Keratinocyte (primary cell): ENCODE results near the gene KRT38. TPM values are rescaled to one million over a fixed set of nuclear protein-coding genes. Genes with fewer than 3 reads are reported as not detected.

Experiments
- DNase-seq: peaks from one replicate; pipeline ENCODE4 v3.0.0-alpha.2; 2011; ENCODE audit warnings: low read depth, missing footprints, low spot score
- FAIRE-seq: peaks from 2 replicates; lab custom pipeline; 2011; peaks lifted over from hg19 to GRCh38; lab: Jason Lieb, UNC
- H2AFZ ChIP-seq: 2 replicates; pipeline ENCODE4 v1.6.0; 2012; ENCODE audit warnings: low read length, control low read depth, inconsistent platforms; ENCODE audit not compliant: control insufficient read depth
- H3K27ac ChIP-seq: 2 replicates; pipeline ENCODE4 v1.5.1; 2011; ENCODE audit warnings: low read length; ENCODE audit not compliant: control insufficient read depth, insufficient read depth
- H3K27me3 ChIP-seq: 3 replicates; pipeline ENCODE4 v1.6.0; 2011; ENCODE audit warnings: low read length; ENCODE audit not compliant: control insufficient read depth, insufficient read depth; ENCODE audit errors: extremely low read depth
- H3K36me3 ChIP-seq, 2 experiments: 2 replicates in 1 of 2; 3 replicates in 1 of 2; pipeline ENCODE4 v1.5.1; 2011; ENCODE audit warnings: low read length in 2 of 2, mild to moderate bottlenecking in 1 of 2; ENCODE audit not compliant: control insufficient read depth in 2 of 2, insufficient read depth in 2 of 2; ENCODE audit errors: extremely low read depth in 1 of 2
- H3K4me1 ChIP-seq: 3 replicates; pipeline ENCODE4 v1.5.1; 2011; ENCODE audit warnings: low read length; ENCODE audit not compliant: control insufficient read depth, insufficient read depth; ENCODE audit errors: extremely low read depth
- H3K4me2 ChIP-seq: 3 replicates; pipeline ENCODE4 v1.6.0; 2011; ENCODE audit warnings: low read depth, low read length; ENCODE audit not compliant: control insufficient read depth, insufficient read depth; ENCODE audit errors: extremely low read depth
- H3K4me3 ChIP-seq, 3 experiments: fragments of 200-600 bp in 1 of 3; sonication (generic) in 1 of 3; 2 replicates in 2 of 3; 3 replicates in 1 of 3; pipeline ENCODE4 v1.5.1; 2011 to 2016; ENCODE audit warnings: low read length in 3 of 3, mild to moderate bottlenecking in 3 of 3, control low read depth in 2 of 3, inconsistent platforms in 1 of 3, low read depth in 1 of 3, mixed read lengths in 1 of 3, mixed run types in 1 of 3, moderate library complexity in 1 of 3; ENCODE audit not compliant: control insufficient read depth in 2 of 3, insufficient read depth in 2 of 3; ENCODE audit errors: extremely low read depth in 1 of 3
- H3K79me2 ChIP-seq: 2 replicates; pipeline ENCODE4 v1.6.0; 2012; ENCODE audit warnings: low read length; ENCODE audit not compliant: control insufficient read depth, insufficient read depth
- H3K9ac ChIP-seq: 3 replicates; pipeline ENCODE4 v1.6.0; 2011; ENCODE audit warnings: low read length; ENCODE audit not compliant: control insufficient read depth, insufficient read depth; ENCODE audit errors: extremely low read depth
- H3K9me1 ChIP-seq: 3 replicates; pipeline ENCODE4 v1.6.0; 2011; ENCODE audit warnings: low read length; ENCODE audit not compliant: control insufficient read depth, insufficient read depth; ENCODE audit errors: extremely low read depth
- H3K9me3 ChIP-seq: 2 replicates; pipeline ENCODE4 v1.5.1; 2012; ENCODE audit warnings: low read depth, low read length; ENCODE audit not compliant: control insufficient read depth
- H4K20me1 ChIP-seq: 3 replicates; pipeline ENCODE4 v1.6.0; 2011; ENCODE audit warnings: low read length; ENCODE audit not compliant: control insufficient read depth, insufficient read depth; ENCODE audit errors: extremely low read depth
- CTCF ChIP-seq, 3 experiments: IDR thresholded peaks in 1 of 3; conservative IDR thresholded peaks in 1 of 3; optimal IDR thresholded peaks in 1 of 3; 2 replicates in 2 of 3; 3 replicates in 1 of 3; pipeline versions ENCODE3 to v1.5.1; 2011; ENCODE audit warnings: low read length in 3 of 3, mild to moderate bottlenecking in 3 of 3, moderate library complexity in 2 of 3, control low read depth in 1 of 3, inconsistent platforms in 1 of 3; ENCODE audit not compliant: insufficient read depth in 2 of 3; ENCODE audit errors: extremely low read depth in 1 of 3
- EZH2 ChIP-seq: IDR thresholded peaks from one replicate; pipeline ENCODE4 v1.6.1; 2012; ENCODE audit warnings: inconsistent platforms, mild to moderate bottlenecking, low read length, moderate library complexity
- dilution Hi-C: fragments of 300-500 bp; cut with MboI; formaldehyde crosslinking; loops from one replicate; pipeline ENCODE4 v1.7.0; 2020; ENCODE audit warnings: low sequenced_read_pairs; ENCODE audit not compliant: extremely low pct_ligation_motif_present
- polyA plus RNA-seq, 5 experiments: library from polyadenylated mRNA; depleted of rRNA in 3 of 5; stranded (reverse) in 3 of 5; stranded (forward) in 1 of 5; unstranded in 1 of 5; fragments of >200 nt; gene quantifications; 1 replicate in 1 of 5; 2 replicates in 3 of 5; 3 replicates in 1 of 5; pipeline versions ENCODE4 v1.2.1 to v1.2.3, GENCODE V29; 2011 to 2012; ENCODE audit warnings: missing spikeins in 2 of 5, low read depth in 1 of 5, low replicate concordance in 1 of 5

Gene KRT38
- polyA plus RNA-seq, 1 donor (not counting 4 experiments of a cell fraction or from before 2014, with no cell fraction given): not detected

GRCh38 chr17:41456204-41456603 lies 15.4 kb upstream of the KRT38 start:
- Histone ChIP-seq H3K27ac (no peak overlapping the region), H2AFZ (no peak overlapping the region), H3K4me1 (peaks cover 3% of the 10 kb centered on the region)

GRCh38 chr17:41455236-41455635 lies 14.5 kb upstream of the KRT38 start:
- no peak overlapping the region for H3K4me2 ChIP-seq
- peaks cover 3% of the 10 kb centered on the region for H3K4me1 ChIP-seq
- no peaks in the 10 kb centered on the region for H3K9me3 ChIP-seq
- H3K27ac ChIP-seq: no peak overlapping the region
- no peak for TF ChIP-seq EZH2
- TF ChIP-seq CTCF (optimal IDR thresholded peaks at IDR 0.05 in 1 of 3, IDR thresholded peaks at IDR 0.05 in 1 of 3, conservative IDR thresholded peaks at IDR 0.05 in 1 of 3; ENCODE audit: extremely low read depth in 1 of 3, insufficient read depth in 2 of 3, low read length in 3 of 3): no peak
- DNase-seq: no peak
- H3K27me3 ChIP-seq: no peaks in the 10 kb centered on the region
- H4K20me1 ChIP-seq: no peaks in the 10 kb centered on the region
- H3K9me1 ChIP-seq: no peaks in the 10 kb centered on the region
- no peak overlapping the region for H3K4me3 ChIP-seq
- no peak overlapping the region for H3K9ac ChIP-seq
- no peaks in the 10 kb centered on the region for H3K79me2 ChIP-seq
- dilution Hi-C loops: no loop called here
- H3K36me3 ChIP-seq: no peaks in the 10 kb centered on the region
- FAIRE-seq: no peak
- no peak overlapping the region for H2AFZ ChIP-seq

More at GRCh38 chr17:41456204-41456603, 15.4 kb upstream of the KRT38 start:
- Histone ChIP-seq H4K20me1 (no peaks in the 10 kb centered on the region), H3K4me2 (no peak overlapping the region), H3K9ac (no peak overlapping the region), H3K27me3 (no peaks in the 10 kb centered on the region), H3K36me3 (no peaks in the 10 kb centered on the region), H3K4me3 (no peak overlapping the region), H3K9me3 (no peaks in the 10 kb centered on the region), H3K79me2 (no peaks in the 10 kb centered on the region), H3K9me1 (no peaks in the 10 kb centered on the region)
- no peak for FAIRE-seq
- dilution Hi-C loops: no loop called here
- no peak for TF ChIP-seq EZH2
- TF ChIP-seq CTCF (optimal IDR thresholded peaks at IDR 0.05 in 1 of 3, IDR thresholded peaks at IDR 0.05 in 1 of 3, conservative IDR thresholded peaks at IDR 0.05 in 1 of 3; ENCODE audit: extremely low read depth in 1 of 3, insufficient read depth in 2 of 3, low read length in 3 of 3): peak in 2 of 3 experiments; percentile 4 to 63
- DNase-seq: no peak
